ENCODE data around the gene ADGRF5. TPM values are rescaled to one million over a fixed set of nuclear protein-coding genes. Genes with fewer than 3 reads are reported as not detected.

The ADGRF5 gene
- total RNA-seq, 2 donors from 2014 or later, result not detected

- no peak for DNase-seq (ENCODE audit: low spot score)
Observed at GRCh38 chr6:46923476-46923875, 1.7 kb upstream of the ADGRF5 start.

GRCh38 chr6:46921059-46921458 lies 679 bp downstream of the ADGRF5 start:
- ATAC-seq (no peak), DNase-seq (ENCODE audit: low spot score) (no peak)
- Mint-ChIP-seq H3K36me3 (no peaks in the 10 kb centered on the region), H3K27ac (no peak overlapping the region), H3K4me1 (ENCODE audit: low read depth in 2 of 2) (no peaks in the 10 kb centered on the region), H3K27me3 (peaks cover 12 to 30% of the 10 kb centered on the region in 2 donors), H3K4me3 (no peak overlapping the region), H3K9me3 (peaks cover 2% of the 10 kb centered on the region)

More at GRCh38 chr6:46923476-46923875, 1.7 kb upstream of the ADGRF5 start:
- H3K27me3 Mint-ChIP-seq, result peaks cover 8 to 31% of the 10 kb centered on the region in 2 donors
- H3K4me3 Mint-ChIP-seq, result no peak overlapping the region
- H3K9me3 Mint-ChIP-seq, result peaks cover 5% of the 10 kb centered on the region
- no peaks in the 10 kb centered on the region for H3K36me3 Mint-ChIP-seq
- no peak overlapping the region for H3K27ac Mint-ChIP-seq
- no peak for ATAC-seq
- H3K4me1 Mint-ChIP-seq (ENCODE audit: low read depth in 2 of 2), result no peaks in the 10 kb centered on the region

- ATAC-seq (no peak), DNase-seq (ENCODE audit: low spot score) (no peak)
- Mint-ChIP-seq H3K9me3 (no peaks in the 10 kb centered on the region), H3K27me3 (peaks cover 6 to 19% of the 10 kb centered on the region in 2 donors), H3K4me3 (no peak overlapping the region), H3K36me3 (no peaks in the 10 kb centered on the region), H3K27ac (no peak overlapping the region), H3K4me1 (ENCODE audit: low read depth in 2 of 2) (no peaks in the 10 kb centered on the region)
Observed at GRCh38 chr6:46918806-46919205, 2.9 kb downstream of the ADGRF5 start.

GRCh38 chr6:46917002-46917545 lies 4.7 kb downstream of the ADGRF5 start:
- Mint-ChIP-seq H3K27me3 (peaks cover 6 to 18% of the 10 kb centered on the region in 2 donors), H3K27ac (no peak overlapping the region), H3K9me3 (no peaks in the 10 kb centered on the region), H3K36me3 (no peaks in the 10 kb centered on the region), H3K4me3 (no peak overlapping the region), H3K4me1 (ENCODE audit: low read depth in 2 of 2) (no peaks in the 10 kb centered on the region)
- DNase-seq (ENCODE audit: low spot score) (no peak), ATAC-seq (no peak)

GRCh38 chr6:46915866-46916265 lies 5.9 kb downstream of the ADGRF5 start:
- Mint-ChIP-seq H3K27ac (no peak overlapping the region), H3K27me3 (peaks cover 3 to 18% of the 10 kb centered on the region in 2 donors), H3K9me3 (no peaks in the 10 kb centered on the region), H3K4me1 (ENCODE audit: low read depth in 2 of 2) (no peaks in the 10 kb centered on the region), H3K4me3 (no peak overlapping the region), H3K36me3 (no peaks in the 10 kb centered on the region)
- ATAC-seq (no peak), DNase-seq (ENCODE audit: low spot score) (no peak)

- Mint-ChIP-seq H3K4me3 (no peak overlapping the region), H3K27ac (no peak overlapping the region), H3K36me3 (no peaks in the 10 kb centered on the region), H3K27me3 (peaks cover 3 to 18% of the 10 kb centered on the region in 2 donors), H3K9me3 (no peaks in the 10 kb centered on the region), H3K4me1 (ENCODE audit: low read depth in 2 of 2) (no peaks in the 10 kb centered on the region)
- no peak for ATAC-seq
- no peak for DNase-seq (ENCODE audit: low spot score)
Observed at GRCh38 chr6:46915380-46915779, 6.4 kb downstream of the ADGRF5 start.

GRCh38 chr6:46914279-46914810 lies 7.4 kb downstream of the ADGRF5 start:
- Mint-ChIP-seq H3K27me3 (peaks cover 3 to 18% of the 10 kb centered on the region in 2 donors), H3K27ac (no peak overlapping the region), H3K9me3 (no peaks in the 10 kb centered on the region), H3K4me3 (no peak overlapping the region), H3K4me1 (ENCODE audit: low read depth in 2 of 2) (no peaks in the 10 kb centered on the region), H3K36me3 (no peaks in the 10 kb centered on the region)
- DNase-seq (ENCODE audit: low spot score) (no peak), ATAC-seq (no peak)

GRCh38 chr6:46909371-46909770 lies 12.4 kb downstream of the ADGRF5 start:
- no peaks in the 10 kb centered on the region for H3K9me3 Mint-ChIP-seq
- DNase-seq (ENCODE audit: low spot score), result no peak
- H3K4me3 Mint-ChIP-seq, result no peak overlapping the region
- no peak for ATAC-seq
- peaks cover 2 to 15% of the 10 kb centered on the region in 2 donors for H3K27me3 Mint-ChIP-seq
- H3K4me1 Mint-ChIP-seq (ENCODE audit: low read depth in 2 of 2), result no peaks in the 10 kb centered on the region
- H3K36me3 Mint-ChIP-seq, result no peaks in the 10 kb centered on the region
- H3K27ac Mint-ChIP-seq, result no peak overlapping the region

GRCh38 chr6:46906776-46907175 lies 15.0 kb downstream of the ADGRF5 start:
- Mint-ChIP-seq H3K9me3 (no peaks in the 10 kb centered on the region), H3K4me1 (ENCODE audit: low read depth in 2 of 2) (no peaks in the 10 kb centered on the region), H3K27ac (no peak overlapping the region), H3K4me3 (no peak overlapping the region), H3K27me3 (peaks cover 2 to 17% of the 10 kb centered on the region in 2 donors), H3K36me3 (no peaks in the 10 kb centered on the region)
- no peak for ATAC-seq
- no peak for DNase-seq (ENCODE audit: low spot score)

GRCh38 chr6:46904117-46904516 lies 17.6 kb downstream of the ADGRF5 start:
- DNase-seq (ENCODE audit: low spot score), result no peak
- Mint-ChIP-seq H3K9me3 (no peaks in the 10 kb centered on the region), H3K4me3 (no peak overlapping the region), H3K27ac (no peak overlapping the region), H3K36me3 (no peaks in the 10 kb centered on the region), H3K27me3 (peaks cover 3 to 24% of the 10 kb centered on the region in 2 donors), H3K4me1 (ENCODE audit: low read depth in 2 of 2) (no peaks in the 10 kb centered on the region)
- no peak for ATAC-seq

- DNase-seq (ENCODE audit: low spot score) (no peak), ATAC-seq (no peak)
- no peak overlapping the region for H3K4me3 Mint-ChIP-seq
- no peaks in the 10 kb centered on the region for H3K9me3 Mint-ChIP-seq
- peaks cover 6 to 34% of the 10 kb centered on the region in 2 donors for H3K27me3 Mint-ChIP-seq
- no peaks in the 10 kb centered on the region for H3K36me3 Mint-ChIP-seq
- no peaks in the 10 kb centered on the region for H3K4me1 Mint-ChIP-seq (ENCODE audit: low read depth in 2 of 2)
- H3K27ac Mint-ChIP-seq, result no peak overlapping the region
Observed at GRCh38 chr6:46903175-46903574, 18.6 kb downstream of the ADGRF5 start.

- Mint-ChIP-seq H3K27me3 (peaks cover 5 to 36% of the 10 kb centered on the region in 2 donors), H3K27ac (no peak overlapping the region), H3K36me3 (no peaks in the 10 kb centered on the region), H3K4me1 (ENCODE audit: low read depth in 2 of 2) (no peaks in the 10 kb centered on the region), H3K9me3 (no peaks in the 10 kb centered on the region), H3K4me3 (no peak overlapping the region)
- ATAC-seq (no peak), DNase-seq (ENCODE audit: low spot score) (no peak)
Observed at GRCh38 chr6:46901882-46902314, 19.8 kb downstream of the ADGRF5 start.

GRCh38 chr6:46900266-46900665 lies 21.5 kb downstream of the ADGRF5 start:
- no peak overlapping the region for H3K4me3 Mint-ChIP-seq
- DNase-seq (ENCODE audit: low spot score) (no peak), ATAC-seq (no peak)
- H3K27ac Mint-ChIP-seq, result no peak overlapping the region
- no peaks in the 10 kb centered on the region for H3K36me3 Mint-ChIP-seq
- no peaks in the 10 kb centered on the region for H3K4me1 Mint-ChIP-seq (ENCODE audit: low read depth in 2 of 2)
- H3K27me3 Mint-ChIP-seq, result peaks cover 5 to 26% of the 10 kb centered on the region in 2 donors
- no peaks in the 10 kb centered on the region for H3K9me3 Mint-ChIP-seq

- no peak for DNase-seq (ENCODE audit: low spot score)
- no peak for ATAC-seq
- Mint-ChIP-seq H3K4me1 (ENCODE audit: low read depth in 2 of 2) (no peaks in the 10 kb centered on the region), H3K36me3 (no peaks in the 10 kb centered on the region), H3K4me3 (no peak overlapping the region), H3K27me3 (peaks cover 5 to 22% of the 10 kb centered on the region in 2 donors), H3K9me3 (no peaks in the 10 kb centered on the region), H3K27ac (no peak overlapping the region)
Observed at GRCh38 chr6:46899659-46900058, 22.1 kb downstream of the ADGRF5 start.

- no peak overlapping the region for H3K27ac Mint-ChIP-seq
- peaks cover 5 to 23% of the 10 kb centered on the region in 2 donors for H3K27me3 Mint-ChIP-seq
- H3K9me3 Mint-ChIP-seq, result no peaks in the 10 kb centered on the region
- no peak overlapping the region for H3K4me3 Mint-ChIP-seq
- no peaks in the 10 kb centered on the region for H3K4me1 Mint-ChIP-seq (ENCODE audit: low read depth in 2 of 2)
- DNase-seq (ENCODE audit: low spot score), result no peak
- ATAC-seq, result no peak
- H3K36me3 Mint-ChIP-seq, result no peaks in the 10 kb centered on the region
Observed at GRCh38 chr6:46898006-46898405, 23.7 kb downstream of the ADGRF5 start.
